GM20000 (cell line): ENCODE results near the gene ATXN7L1.
"Not testable (repeated sequence)": the region's sequence is repeated elsewhere in the genome, so short reads cannot be mapped to it uniquely, and the experiment has no call there.

Experiments
- DNase-seq: peaks from one replicate; pipeline ENCODE4 v3.0.0; 2012; ENCODE audit warnings: low spot score
- CTCF ChIP-seq: IDR thresholded peaks from 2 replicates; pipeline ENCODE4 v1.5.1; 2012; ENCODE audit warnings: mild to moderate bottlenecking, control low read depth; ENCODE audit errors: extremely low read depth, missing control alignments

Gene ATXN7L1

GRCh38 chr7:105707967-105708762, 168.2 kb downstream of the ATXN7L1 start:
- DNase-seq = no peak
- no peak for TF ChIP-seq CTCF

GRCh38 chr7:105707381-105707780, 169.0 kb downstream of the ATXN7L1 start:
- no peak for TF ChIP-seq CTCF
- DNase-seq = no peak

- no peak for TF ChIP-seq CTCF
- no peak for DNase-seq
Measured at GRCh38 chr7:105705427-105705826, 171.0 kb downstream of the ATXN7L1 start.

GRCh38 chr7:105703207-105703930, 173.0 kb downstream of the ATXN7L1 start:
- DNase-seq = no peak
- TF ChIP-seq CTCF = no peak

- DNase-seq = no peak
- TF ChIP-seq CTCF = no peak
Measured at GRCh38 chr7:105699568-105700236, 176.7 kb downstream of the ATXN7L1 start.

GRCh38 chr7:105698531-105698930, 177.9 kb downstream of the ATXN7L1 start:
- TF ChIP-seq CTCF = no peak
- DNase-seq = no peak

- TF ChIP-seq CTCF = no peak
- DNase-seq = no peak
Measured at GRCh38 chr7:105697753-105698152, 178.6 kb downstream of the ATXN7L1 start.

- DNase-seq = not testable (repeated sequence)
Measured at GRCh38 chr7:105697169-105697568, 179.2 kb downstream of the ATXN7L1 start.
